Panc1 (cell line): ENCODE results near the gene TRIM56. TPM values are rescaled to one million over a fixed set of nuclear protein-coding genes. Genes with fewer than 3 reads are reported as not detected.

ENCODE experiments used
- ATAC-seq: fragments of 200-7000 bp; cut with Tn5 transposase; 2 replicates; pipeline ENCODE4 v1.9.1; 2020; ENCODE audit warnings: mild to moderate bottlenecking, moderate library complexity
- BruUV-seq: library from RNA; stranded (reverse); fragments of 400-500 nt; replicated peaks from 2 replicates; lab custom pipeline; 2021; lab: Mats Ljungman, UMichigan
- CTCF ChIA-PET: fragments of 300-600 bp; sonication (Branson Sonifier 250); formaldehyde crosslinking; loops from one replicate; lab custom pipeline; 2022; ENCODE audit warnings: antibody characterized with exemption; lab: Charles Lee
- POLR2A ChIA-PET: fragments of 300-600 bp; sonication (Branson Sonifier 250); formaldehyde crosslinking; loops from one replicate; lab custom pipeline; 2022; ENCODE audit warnings: antibody characterized with exemption; lab: Charles Lee
- DNase-seq: peaks from one replicate; pipeline ENCODE4 v3.0.0-alpha.2; 2010; ENCODE audit warnings: low read depth, low spot score
- H3K27ac ChIP-seq: 2 replicates; pipeline ENCODE4 v1.5.1; 2011; ENCODE audit warnings: mild to moderate bottlenecking, low read length, inconsistent platforms
- H3K27me3 ChIP-seq: fragments of 200-500 bp; sonication (Bioruptor generic); 2 replicates; pipeline ENCODE4 v1.6.0; 2014; ENCODE audit warnings: low read length, inconsistent platforms; ENCODE audit not compliant: control insufficient read depth, insufficient read depth
- H3K36me3 ChIP-seq: fragments of 200-500 bp; sonication (Bioruptor generic); 2 replicates; pipeline ENCODE4 v1.5.1; 2014; ENCODE audit warnings: inconsistent platforms, mild to moderate bottlenecking, low read length, moderate library complexity; ENCODE audit not compliant: control insufficient read depth, insufficient read depth
- H3K4me1 ChIP-seq: 2 replicates; pipeline ENCODE4 v1.5.1; 2011; ENCODE audit warnings: inconsistent platforms, mild to moderate bottlenecking, low read length, moderate library complexity; ENCODE audit not compliant: control insufficient read depth, insufficient read depth
- H3K4me3 ChIP-seq, 2 experiments: 2 replicates each; pipeline ENCODE4 v1.5.1; 2011 to 2012; ENCODE audit warnings: low read depth in 2 of 2, low read length in 2 of 2, mild to moderate bottlenecking in 2 of 2, inconsistent platforms in 1 of 2, moderate library complexity in 1 of 2
- H3K9me3 ChIP-seq: fragments of 200-500 bp; sonication (Bioruptor generic); 2 replicates; pipeline ENCODE4 v1.5.1; 2014; ENCODE audit warnings: low read depth, mild to moderate bottlenecking, inconsistent platforms, low read length, moderate library complexity; ENCODE audit not compliant: control insufficient read depth, insufficient read depth
- CTCF ChIP-seq: fragments of 450-650 bp; IDR thresholded peaks from 2 replicates; pipeline ENCODE4 v1.5.1; 2017; ENCODE audit warnings: mild to moderate bottlenecking
- POLR2AphosphoS5 ChIP-seq: IDR thresholded peaks from 2 replicates; pipeline ENCODE4 v1.6.1; 2012; ENCODE audit warnings: mild to moderate bottlenecking, low read depth, low read length, moderate library complexity
- REST ChIP-seq, 2 experiments: IDR thresholded peaks; 2 replicates each; pipeline ENCODE4 v1.6.1; 2011 to 2012; ENCODE audit warnings: low read depth in 2 of 2, control low read depth in 1 of 2, low read length in 1 of 2, mild to moderate bottlenecking in 1 of 2, moderate library complexity in 1 of 2; ENCODE audit not compliant: insufficient read depth in 1 of 2
- SIN3A ChIP-seq: IDR thresholded peaks from 2 replicates; pipeline ENCODE4 v1.6.1; 2012; ENCODE audit warnings: low read depth, mild to moderate bottlenecking, low read length, moderate library complexity, borderline replicate concordance; ENCODE audit not compliant: insufficient read depth
- TCF7L2 ChIP-seq: IDR thresholded peaks from 2 replicates; pipeline ENCODE4 v1.6.1; 2011; ENCODE audit warnings: mild to moderate bottlenecking, low read depth, low read length, inconsistent platforms
- in situ Hi-C: cut with HindIII; loops from 2 replicates; pipeline ENCODE4 v1.10.0; 2016; ENCODE audit warnings: low sequenced_read_pairs, low pct_unique_long_range_greater_than_20kb
- intact Hi-C: fragments of 100-400 bp; cut with micrococcal nuclease; formaldehyde crosslinking; loops from one replicate; pipeline ENCODE4 v1.10.0; 2022; ENCODE audit not compliant: unreplicated experiment
- total RNA-seq: library from RNA; stranded (reverse); gene quantifications from one replicate; pipeline ENCODE4 v1.2.1, GENCODE V29; 2021; ENCODE audit not compliant: unreplicated experiment

Gene TRIM56
- total RNA-seq, 1 experiment from 2014 or later = 37.4 TPM

DNA sequence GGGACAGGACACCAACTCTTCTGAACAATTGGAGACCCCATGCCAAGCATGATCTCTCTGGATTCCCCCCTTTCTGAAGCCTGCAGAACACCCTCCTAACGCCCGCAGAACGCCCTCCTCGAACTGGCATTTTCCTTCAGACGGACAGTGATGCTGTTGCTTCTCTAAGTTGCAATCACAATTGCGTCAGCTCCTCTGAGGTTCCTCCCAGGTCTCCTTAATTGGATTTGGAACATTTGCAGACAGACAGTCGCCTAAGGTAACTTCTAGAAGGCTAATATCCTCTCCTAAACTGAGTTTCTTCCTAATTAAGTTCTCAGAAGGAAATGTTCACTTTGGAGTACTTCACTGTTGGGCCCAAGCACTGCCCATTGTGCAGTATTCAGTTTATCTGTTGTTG is 21.1 kb downstream of the TRIM56 start:
- no TSS peak for BruUV-seq
- Histone ChIP-seq H3K9me3 (no peaks in the 10 kb centered on the region), H3K36me3 (no peaks in the 10 kb centered on the region), H3K27me3 (no peaks in the 10 kb centered on the region), H3K27ac (peak overlapping the region; percentile 44; the same call in 1 of the 2 replicates), H3K4me1 (peaks cover 40% of the 10 kb centered on the region), H3K4me3 (no peak overlapping the region)
- DNase-seq (no peak), ATAC-seq (no peak)
- intact Hi-C loops (no loop called here), in situ Hi-C loops (no loop called here)
- ChIA-PET POLR2A (no interaction called here), CTCF (no interaction called here)
- no peak for TF ChIP-seq CTCF
- no peak for TF ChIP-seq POLR2AphosphoS5
- no peak for TF ChIP-seq REST (IDR thresholded peaks at IDR 0.05; ENCODE audit: insufficient read depth in 1 of 2, low read depth in 2 of 2, low read length in 1 of 2)
- TF ChIP-seq TCF7L2 = no peak
- TF ChIP-seq SIN3A = no peak

DNA sequence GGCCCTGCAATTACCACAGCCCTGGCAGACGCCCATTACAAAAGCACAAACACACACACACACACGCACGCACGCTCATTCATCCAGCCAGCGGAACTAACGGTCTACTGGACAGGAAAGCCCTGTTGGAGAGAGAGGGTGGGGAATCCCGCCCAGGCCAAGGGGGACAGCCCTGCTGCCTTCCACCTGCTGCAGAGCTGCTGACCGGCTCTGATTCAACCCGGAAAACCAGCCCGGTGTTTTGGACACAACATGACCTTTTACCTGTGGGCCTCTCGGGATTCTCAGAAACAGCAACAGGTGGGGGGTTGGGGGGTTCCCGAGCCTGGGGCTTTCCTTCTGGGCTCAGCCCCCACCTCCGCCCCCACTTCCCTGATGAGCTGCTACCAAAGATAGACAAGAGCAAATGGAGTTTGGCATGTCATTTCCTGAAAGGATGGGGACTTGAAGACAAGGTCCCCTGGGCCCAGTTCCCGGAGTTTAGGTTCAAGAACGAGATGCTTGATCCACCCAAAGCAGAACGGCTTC is 23.1 kb downstream of the TRIM56 start:
- Histone ChIP-seq H3K36me3 (no peaks in the 10 kb centered on the region), H3K4me3 (no peak overlapping the region), H3K27me3 (no peaks in the 10 kb centered on the region), H3K9me3 (no peaks in the 10 kb centered on the region), H3K27ac (peak overlapping the region; percentile 70), H3K4me1 (peaks cover 25% of the 10 kb centered on the region)
- CTCF ChIA-PET = no interaction called here
- no TSS peak for BruUV-seq
- intact Hi-C loops = no loop called here
- POLR2A ChIA-PET = interaction anchor here (1.0 kb wide), 1 partner anchor 16 kb away, joined by 9 read pairs; no protein-coding TSS in a partner anchor
- DNase-seq (no peak), ATAC-seq (peak; percentile 43)
- no peak for TF ChIP-seq SIN3A
- TF ChIP-seq POLR2AphosphoS5 = no peak
- TF ChIP-seq TCF7L2 = no peak
- no peak for TF ChIP-seq CTCF
- no peak for TF ChIP-seq REST (IDR thresholded peaks at IDR 0.05; ENCODE audit: insufficient read depth in 1 of 2, low read depth in 2 of 2, low read length in 1 of 2)
- in situ Hi-C loops = no loop called here
